Measurements from ENCODE around the gene TRIM27. TPM values are rescaled to one million over a fixed set of nuclear protein-coding genes. Genes with fewer than 3 reads are reported as not detected.
"Not testable (repeated sequence)": the region's sequence is repeated elsewhere in the genome, so short reads cannot be mapped to it uniquely, and the experiment has no call there.

The TRIM27 gene
- total RNA-seq, 2 experiments from 2014 or later, result 11.5 to 13.2 TPM

DNA sequence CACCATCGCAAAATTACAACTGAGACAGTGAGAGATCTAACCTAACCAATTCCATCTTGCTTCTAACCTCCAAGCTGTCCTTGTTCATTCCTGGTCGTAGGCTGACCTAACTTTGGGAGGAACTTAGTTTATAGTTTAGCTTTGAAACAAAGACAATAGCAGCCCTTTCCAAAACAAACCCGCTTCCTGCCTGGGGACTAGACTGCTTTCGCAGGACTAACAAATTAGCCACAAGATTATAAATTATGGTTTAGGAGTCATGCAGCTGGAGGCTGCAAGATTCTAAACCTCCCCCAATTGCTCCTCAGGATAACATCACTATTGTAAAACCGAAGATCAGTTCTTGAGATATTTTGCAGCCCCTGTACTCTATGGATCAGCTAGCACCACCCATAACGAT, 63.2 kb downstream of the TRIM27 start:
- POLR2A ChIA-PET, result interaction anchor here (0.7 to 1.5 kb wide), 5 partner anchors 22 to 63 kb away, joined by 3 to 5 read pairs (median 3); no protein-coding TSS in a partner anchor
- H3K27me3 ChIP-seq (ENCODE audit: control insufficient read depth in 1 of 2, insufficient read depth in 2 of 2, low read length in 2 of 2), result no peaks in the 10 kb centered on the region
- H3K9me3 Mint-ChIP-seq, result peaks cover 9% of the 10 kb centered on the region
- H3K27ac Mint-ChIP-seq, result peak overlapping the region; percentile 16
- intact Hi-C loops (cut with DNase I, micrococcal nuclease), result loop anchor here in 1 of 2 experiments (5.0 to 10.0 kb wide), 2 partner anchors 122 to 1386 kb away; partner anchors contain the start of gene ZNF184
- no peaks in the 10 kb centered on the region for H3K36me3 ChIP-seq (ENCODE audit: insufficient read depth, low read length)
- H3K4me3 ChIP-seq (ENCODE audit: low read length), result no peak overlapping the region
- H3K9me3 ChIP-seq (ENCODE audit: control insufficient read depth in 1 of 2, insufficient read depth in 1 of 2, low read length in 2 of 2), result peaks cover 0 to 22% of the 10 kb centered on the region in 2 experiments
- CTCF ChIA-PET, result interaction anchor here (0.9 to 1.2 kb wide), 2 partner anchors 12 to 156 kb away, joined by 3 to 4 read pairs; no protein-coding TSS in a partner anchor
- TF ChIP-seq, protein P1, sequence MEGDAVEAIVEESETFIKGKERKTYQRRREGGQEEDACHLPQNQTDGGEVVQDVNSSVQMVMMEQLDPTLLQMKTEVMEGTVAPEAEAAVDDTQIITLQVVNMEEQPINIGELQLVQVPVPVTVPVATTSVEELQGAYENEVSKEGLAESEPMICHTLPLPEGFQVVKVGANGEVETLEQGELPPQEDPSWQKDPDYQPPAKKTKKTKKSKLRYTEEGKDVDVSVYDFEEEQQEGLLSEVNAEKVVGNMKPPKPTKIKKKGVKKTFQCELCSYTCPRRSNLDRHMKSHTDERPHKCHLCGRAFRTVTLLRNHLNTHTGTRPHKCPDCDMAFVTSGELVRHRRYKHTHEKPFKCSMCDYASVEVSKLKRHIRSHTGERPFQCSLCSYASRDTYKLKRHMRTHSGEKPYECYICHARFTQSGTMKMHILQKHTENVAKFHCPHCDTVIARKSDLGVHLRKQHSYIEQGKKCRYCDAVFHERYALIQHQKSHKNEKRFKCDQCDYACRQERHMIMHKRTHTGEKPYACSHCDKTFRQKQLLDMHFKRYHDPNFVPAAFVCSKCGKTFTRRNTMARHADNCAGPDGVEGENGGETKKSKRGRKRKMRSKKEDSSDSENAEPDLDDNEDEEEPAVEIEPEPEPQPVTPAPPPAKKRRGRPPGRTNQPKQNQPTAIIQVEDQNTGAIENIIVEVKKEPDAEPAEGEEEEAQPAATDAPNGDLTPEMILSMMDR (IDR thresholded peaks at IDR 0.05), result no peak
- no peak overlapping the region for H3K4me3 Mint-ChIP-seq
- DNase-seq (no peak), ATAC-seq (ENCODE audit: poor library complexity) (no peak)
- H3K27me3 Mint-ChIP-seq, result peaks cover 7% of the 10 kb centered on the region
- no peak overlapping the region for H3K27ac ChIP-seq (ENCODE audit: low read depth in 1 of 2, low read length in 2 of 2)
- H3K4me1 ChIP-seq (ENCODE audit: insufficient read depth, low read length), result peaks cover 22% of the 10 kb centered on the region
- H3K36me3 Mint-ChIP-seq (ENCODE audit: low read depth), result peaks cover 24% of the 10 kb centered on the region
- H3K4me1 Mint-ChIP-seq (ENCODE audit: low read depth), result peaks cover 28% of the 10 kb centered on the region

- intact Hi-C loops (cut with DNase I, micrococcal nuclease), result no loop called here
- peaks cover 13% of the 10 kb centered on the region for H3K4me1 ChIP-seq (ENCODE audit: insufficient read depth, low read length)
- no peaks in the 10 kb centered on the region for H3K36me3 ChIP-seq (ENCODE audit: insufficient read depth, low read length)
- TF ChIP-seq, protein P1 (IDR thresholded peaks at IDR 0.05), result no peak
- H3K9me3 ChIP-seq (ENCODE audit: control insufficient read depth in 1 of 2, insufficient read depth in 1 of 2, low read length in 2 of 2), result peaks cover 0 to 20% of the 10 kb centered on the region in 2 experiments
- Mint-ChIP-seq H3K9me3 (peaks cover 7% of the 10 kb centered on the region), H3K36me3 (ENCODE audit: low read depth) (peaks cover 17% of the 10 kb centered on the region), H3K4me1 (ENCODE audit: low read depth) (peaks cover 16% of the 10 kb centered on the region), H3K4me3 (no peak overlapping the region), H3K27me3 (peaks cover 7% of the 10 kb centered on the region), H3K27ac (no peak overlapping the region)
- no peak overlapping the region for H3K4me3 ChIP-seq (ENCODE audit: low read length)
- POLR2A ChIA-PET, result no interaction called here
- DNase-seq, result no peak
- H3K27me3 ChIP-seq (ENCODE audit: control insufficient read depth in 1 of 2, insufficient read depth in 2 of 2, low read length in 2 of 2), result no peaks in the 10 kb centered on the region
- CTCF ChIA-PET, result no interaction called here
- ATAC-seq (ENCODE audit: poor library complexity), result no peak
- H3K27ac ChIP-seq (ENCODE audit: low read depth in 1 of 2, low read length in 2 of 2), result no peak overlapping the region
Measured at GRCh38 chr6:28858963-28859362, 64.8 kb downstream of the TRIM27 start.

- ATAC-seq (ENCODE audit: poor library complexity), result no peak
- Histone ChIP-seq H3K36me3 (ENCODE audit: insufficient read depth, low read length) (no peaks in the 10 kb centered on the region), H3K9me3 (ENCODE audit: control insufficient read depth in 1 of 2, insufficient read depth in 1 of 2, low read length in 2 of 2) (peaks cover 0 to 10% of the 10 kb centered on the region in 2 experiments), H3K27me3 (ENCODE audit: control insufficient read depth in 1 of 2, insufficient read depth in 2 of 2, low read length in 2 of 2) (no peaks in the 10 kb centered on the region), H3K4me3 (ENCODE audit: low read length) (no peak overlapping the region), H3K4me1 (ENCODE audit: insufficient read depth, low read length) (no peaks in the 10 kb centered on the region), H3K27ac (ENCODE audit: low read depth in 1 of 2, low read length in 2 of 2) (no peak overlapping the region)
- ChIA-PET POLR2A (interaction anchor here (0.6 kb wide), 1 partner anchor 1020 kb away, joined by 5 read pairs; no protein-coding TSS in a partner anchor), CTCF (interaction anchor here (0.7 kb wide), 1 partner anchor 17 kb away, joined by 3 read pairs; no protein-coding TSS in a partner anchor)
- Mint-ChIP-seq H3K9me3 (no peaks in the 10 kb centered on the region), H3K27ac (no peak overlapping the region), H3K36me3 (ENCODE audit: low read depth) (no peaks in the 10 kb centered on the region), H3K4me3 (no peak overlapping the region), H3K4me1 (ENCODE audit: low read depth) (peaks cover 5% of the 10 kb centered on the region), H3K27me3 (peaks cover 2% of the 10 kb centered on the region)
- no peak for DNase-seq
- intact Hi-C loops (cut with DNase I, micrococcal nuclease), result no loop called here
- TF ChIP-seq, protein P1 (IDR thresholded peaks at IDR 0.05), result no peak
Measured at GRCh38 chr6:28856620-28857005, 67.2 kb downstream of the TRIM27 start.

- H3K4me3 Mint-ChIP-seq; H3K4me3 ChIP-seq (ENCODE audit: low read length); intact Hi-C loops (cut with DNase I, micrococcal nuclease); H3K27me3 Mint-ChIP-seq; H3K36me3 Mint-ChIP-seq (ENCODE audit: low read depth); CTCF ChIA-PET; H3K27ac ChIP-seq (ENCODE audit: low read depth in 1 of 2, low read length in 2 of 2); H3K4me1 Mint-ChIP-seq (ENCODE audit: low read depth); H3K27me3 ChIP-seq (ENCODE audit: control insufficient read depth in 1 of 2, insufficient read depth in 2 of 2, low read length in 2 of 2); POLR2A ChIA-PET; H3K36me3 ChIP-seq (ENCODE audit: insufficient read depth, low read length); H3K9me3 ChIP-seq (ENCODE audit: control insufficient read depth in 1 of 2, insufficient read depth in 1 of 2, low read length in 2 of 2); H3K9me3 Mint-ChIP-seq; H3K4me1 ChIP-seq (ENCODE audit: insufficient read depth, low read length); ATAC-seq (ENCODE audit: poor library complexity); H3K27ac Mint-ChIP-seq; DNase-seq: not testable (repeated sequence)
Measured at GRCh38 chr6:28854405-28854804, 69.4 kb downstream of the TRIM27 start.

Measured in CD4-positive, alpha-beta T cell (primary cell).